LNCaP clone FGC (cell line): ENCODE measurements around the gene SQOR.

ENCODE experiments used
- DNase-seq: peaks from one replicate; pipeline ENCODE4 v3.0.0-alpha.2; 2011; ENCODE audit warnings: low read depth
- H3K4me3 ChIP-seq: 2 replicates; pipeline ENCODE4 v1.5.1; 2011; ENCODE audit warnings: mild to moderate bottlenecking, low read depth, low read length, control low read depth
- CTCF ChIP-seq: IDR thresholded peaks from 2 replicates; pipeline ENCODE4 v1.5.1; 2012; ENCODE audit warnings: mild to moderate bottlenecking; ENCODE audit not compliant: control insufficient read depth, insufficient read depth; ENCODE audit errors: extremely low read depth

The SQOR gene

DNA sequence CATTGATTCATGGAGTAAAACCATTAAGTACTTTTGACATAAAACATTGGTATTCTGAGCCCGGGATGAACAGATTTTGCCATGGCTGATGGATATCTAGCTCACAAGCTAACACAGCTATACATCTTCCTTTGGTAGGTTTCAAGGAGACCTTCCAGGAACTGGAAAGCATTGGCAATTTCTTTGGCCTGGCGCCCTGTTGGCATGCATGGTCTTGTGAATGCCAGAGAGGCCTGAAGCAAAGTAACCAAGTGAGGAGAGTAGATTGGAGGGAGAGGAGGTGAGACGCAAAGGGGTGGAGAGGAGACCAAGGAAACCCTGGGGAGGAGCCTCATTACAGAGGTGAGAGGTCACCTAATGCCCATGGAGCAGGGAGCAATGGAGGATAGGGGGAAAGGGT is 67.2 kb downstream of the SQOR start:
- no peak for TF ChIP-seq CTCF
- no peak for DNase-seq
- H3K4me3 ChIP-seq, result no peak overlapping the region

- no peak for DNase-seq
Measured at GRCh38 chr15:45703670-45704328, 69.0 kb downstream of the SQOR start.

GRCh38 chr15:45704329-45705249 is 69.8 kb downstream of the SQOR start:
- no peak for TF ChIP-seq CTCF
- H3K4me3 ChIP-seq, result peak overlapping the region; percentile 55
- DNase-seq, result no peak

More at GRCh38 chr15:45703670-45704328, 69.0 kb downstream of the SQOR start:
- H3K4me3 ChIP-seq, result no peak overlapping the region
- TF ChIP-seq CTCF, result no peak

DNA sequence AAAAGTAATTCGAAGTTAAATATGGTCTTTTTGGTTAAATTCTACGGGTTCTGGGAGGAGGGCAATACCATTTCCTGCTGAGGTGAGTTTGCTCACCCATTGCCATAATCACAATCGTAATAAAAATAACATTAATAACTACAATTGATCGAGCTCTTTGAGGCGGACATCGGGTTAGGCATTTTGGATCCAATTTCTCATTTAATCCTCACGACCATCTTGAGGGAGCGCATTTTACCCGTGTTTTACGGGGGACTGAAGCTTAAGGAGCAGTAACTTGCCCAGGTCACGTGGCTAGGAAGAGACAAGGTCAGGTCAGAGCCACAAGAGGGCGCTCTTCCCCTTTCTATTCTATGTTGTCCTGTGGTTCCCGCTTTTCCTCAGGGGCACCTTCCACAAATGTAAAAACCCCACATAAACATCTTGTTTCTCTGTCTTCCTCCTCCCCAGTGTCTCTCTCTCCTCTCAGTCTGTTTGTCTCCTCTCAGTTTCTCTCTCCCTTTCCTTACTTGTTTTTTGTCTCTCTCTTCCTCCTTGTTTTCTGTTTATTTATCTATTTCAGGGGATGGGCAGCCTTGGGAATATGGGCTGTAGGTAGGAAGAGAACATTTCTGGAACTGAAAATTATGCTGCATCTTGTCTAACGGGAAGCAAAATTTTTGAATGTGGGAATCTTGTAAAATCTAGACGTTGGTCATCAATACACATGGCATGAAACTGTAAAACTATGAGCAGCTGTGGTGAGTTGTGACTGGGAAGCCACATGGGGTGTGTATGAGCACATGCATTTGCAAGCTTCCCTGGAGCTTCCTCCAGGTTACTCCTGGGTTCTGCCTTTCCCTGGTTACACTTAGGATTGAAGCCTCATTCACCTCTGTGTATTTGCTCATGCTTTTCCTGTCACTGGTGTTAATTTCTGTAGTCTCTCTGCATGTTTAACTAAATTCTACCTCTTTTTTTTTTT is 71.0 kb downstream of the SQOR start:
- DNase-seq, result no peak
- peak overlapping the region; percentile 55 for H3K4me3 ChIP-seq
- peak; percentile 82 for TF ChIP-seq CTCF

GRCh38 chr15:45710657-45711056 is 75.8 kb downstream of the SQOR start:
- H3K4me3 ChIP-seq, result no peak overlapping the region
- no peak for TF ChIP-seq CTCF
- DNase-seq, result peak; percentile 85
